Mucosa of stomach (tissue), 1 donor: ENCODE data around the gene AQP12A.

Source experiments
- H3K27me3 ChIP-seq: one replicate; pipeline ENCODE4 v1.7.0; 2013; ENCODE audit warnings: mild to moderate bottlenecking, low read length; ENCODE audit not compliant: control insufficient read depth, insufficient read depth
- H3K36me3 ChIP-seq: one replicate; pipeline ENCODE4 v1.7.0; 2013; ENCODE audit warnings: low read length; ENCODE audit not compliant: control insufficient read depth, insufficient read depth
- H3K4me1 ChIP-seq: one replicate; pipeline ENCODE4 v1.7.0; 2013; ENCODE audit warnings: mild to moderate bottlenecking, low read length; ENCODE audit not compliant: control insufficient read depth, insufficient read depth
- H3K4me3 ChIP-seq: one replicate; pipeline ENCODE4 v1.7.0; 2013; ENCODE audit warnings: low read length
- H3K9ac ChIP-seq: one replicate; pipeline ENCODE4 v1.7.0; 2013; ENCODE audit warnings: mild to moderate bottlenecking, low read length, moderate library complexity
- H3K9me3 ChIP-seq: one replicate; pipeline ENCODE4 v1.7.0; 2013; ENCODE audit warnings: mild to moderate bottlenecking, low read length, moderate library complexity; ENCODE audit not compliant: control insufficient read depth
- donor health status: Pancreatic carcinoma.

Gene AQP12A

DNA sequence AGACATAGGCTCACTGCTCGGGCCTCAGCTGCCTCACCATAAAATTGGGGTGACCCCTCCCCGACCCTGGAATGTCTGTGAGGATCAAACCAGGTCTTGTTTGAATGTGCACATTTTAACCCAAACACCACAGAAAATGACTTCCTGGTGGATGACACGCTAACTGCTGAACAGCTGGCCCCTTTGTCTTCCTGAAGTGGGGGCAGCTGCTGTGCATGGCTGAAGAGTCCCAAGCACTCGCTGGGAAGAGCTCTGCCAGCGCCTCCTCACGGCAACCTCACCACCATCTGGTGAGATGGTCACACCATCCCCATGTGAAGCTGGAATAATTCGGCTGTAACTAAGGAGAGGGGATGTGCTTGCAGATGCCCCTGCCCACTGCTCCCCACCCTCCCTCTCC is 34.0 kb downstream of the AQP12A start:
- Histone ChIP-seq H3K4me3 (no peak overlapping the region), H3K9me3 (no peaks in the 10 kb centered on the region), H3K9ac (no peak overlapping the region), H3K4me1 (no peaks in the 10 kb centered on the region), H3K36me3 (no peaks in the 10 kb centered on the region), H3K27me3 (peaks cover 2% of the 10 kb centered on the region)

DNA sequence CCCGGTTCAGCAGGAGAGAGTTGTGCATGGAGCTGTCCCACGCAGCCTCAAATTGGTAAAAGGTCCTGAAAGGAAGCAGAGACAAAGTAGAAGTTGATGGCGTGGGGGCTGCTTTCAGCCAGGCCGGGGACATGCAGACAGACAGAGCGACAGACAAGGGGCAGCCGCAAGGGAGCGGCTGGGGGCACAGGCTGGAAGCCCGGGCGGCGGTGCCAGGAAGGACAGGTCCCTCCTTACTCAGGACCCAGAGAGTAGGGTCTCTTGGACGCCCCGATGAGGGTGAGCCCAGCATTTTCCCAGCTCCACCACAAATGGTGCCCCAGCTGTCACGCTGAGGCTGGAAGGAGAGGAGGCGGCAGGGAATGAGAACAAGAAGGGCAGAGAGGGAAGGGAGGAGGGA is 35.2 kb downstream of the AQP12A start:
- Histone ChIP-seq H3K4me1 (no peaks in the 10 kb centered on the region), H3K36me3 (no peaks in the 10 kb centered on the region), H3K9me3 (no peaks in the 10 kb centered on the region), H3K9ac (no peak overlapping the region), H3K4me3 (no peak overlapping the region), H3K27me3 (peaks cover 4% of the 10 kb centered on the region)

DNA sequence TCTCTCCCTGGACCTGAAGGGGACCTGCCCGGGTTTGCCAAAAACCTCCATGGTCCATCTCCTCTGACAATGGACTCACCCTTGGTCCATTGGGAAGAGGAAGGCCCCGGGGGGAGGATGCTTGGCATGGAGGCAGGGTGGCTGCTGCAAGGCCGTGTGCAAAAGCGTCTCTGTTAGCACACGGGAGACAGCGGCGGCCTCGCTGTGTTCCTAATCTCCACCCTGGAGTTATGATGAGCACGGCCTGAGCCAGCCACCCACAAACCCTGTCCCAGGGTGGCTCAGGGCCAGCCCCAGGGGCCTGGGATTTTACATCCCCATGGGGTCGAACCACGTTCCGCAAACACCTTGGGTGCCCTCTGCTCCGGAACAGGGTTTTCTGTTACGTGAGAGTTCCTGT is 35.8 kb downstream of the AQP12A start:
- Histone ChIP-seq H3K36me3 (no peaks in the 10 kb centered on the region), H3K27me3 (peaks cover 4% of the 10 kb centered on the region), H3K4me1 (no peaks in the 10 kb centered on the region), H3K9me3 (no peaks in the 10 kb centered on the region), H3K4me3 (no peak overlapping the region), H3K9ac (no peak overlapping the region)

DNA sequence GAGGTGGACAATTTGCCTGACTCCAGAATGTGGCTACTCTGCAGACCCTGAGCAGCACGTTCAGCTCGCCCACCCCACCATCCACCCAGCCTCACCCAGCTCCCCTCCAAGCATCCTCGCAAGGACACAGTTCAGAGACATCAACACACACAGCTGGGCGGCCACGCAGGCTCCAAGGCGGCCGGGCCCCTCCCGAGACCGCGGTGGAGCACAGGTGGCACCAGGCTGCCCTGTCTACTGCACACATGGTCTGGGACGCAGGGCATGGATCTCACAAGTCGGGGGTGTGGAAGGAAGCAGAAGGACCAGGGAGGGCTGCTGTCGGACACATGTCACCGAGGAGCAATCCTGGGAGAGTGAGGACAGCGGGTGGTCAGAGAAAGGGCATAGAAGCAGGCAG is 36.2 kb downstream of the AQP12A start:
- Histone ChIP-seq H3K9me3 (no peaks in the 10 kb centered on the region), H3K27me3 (peaks cover 4% of the 10 kb centered on the region), H3K36me3 (no peaks in the 10 kb centered on the region), H3K4me3 (no peak overlapping the region), H3K4me1 (no peaks in the 10 kb centered on the region), H3K9ac (no peak overlapping the region)

DNA sequence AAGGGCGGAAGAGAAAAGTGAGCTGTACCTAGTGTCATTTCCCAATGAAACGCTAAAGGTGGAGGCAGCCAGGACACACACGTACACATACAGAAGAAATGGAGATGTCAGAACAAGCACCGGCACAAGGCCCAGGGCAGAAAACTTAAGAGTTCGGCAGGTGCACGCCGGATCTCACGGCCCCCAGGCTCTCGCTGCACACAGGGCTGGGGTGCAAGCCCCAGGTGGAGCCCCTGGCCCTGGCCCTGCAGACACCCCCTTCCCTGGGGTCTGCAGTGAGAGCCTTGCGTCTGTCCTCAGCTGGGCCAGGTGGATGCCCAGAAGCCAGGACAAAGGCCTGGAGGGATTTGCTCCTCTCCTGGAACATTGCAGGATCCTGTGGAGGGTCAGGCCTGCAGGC is 36.7 kb downstream of the AQP12A start:
- Histone ChIP-seq H3K9ac (no peak overlapping the region), H3K4me3 (no peak overlapping the region), H3K27me3 (peaks cover 4% of the 10 kb centered on the region), H3K4me1 (no peaks in the 10 kb centered on the region), H3K9me3 (no peaks in the 10 kb centered on the region), H3K36me3 (no peaks in the 10 kb centered on the region)

DNA sequence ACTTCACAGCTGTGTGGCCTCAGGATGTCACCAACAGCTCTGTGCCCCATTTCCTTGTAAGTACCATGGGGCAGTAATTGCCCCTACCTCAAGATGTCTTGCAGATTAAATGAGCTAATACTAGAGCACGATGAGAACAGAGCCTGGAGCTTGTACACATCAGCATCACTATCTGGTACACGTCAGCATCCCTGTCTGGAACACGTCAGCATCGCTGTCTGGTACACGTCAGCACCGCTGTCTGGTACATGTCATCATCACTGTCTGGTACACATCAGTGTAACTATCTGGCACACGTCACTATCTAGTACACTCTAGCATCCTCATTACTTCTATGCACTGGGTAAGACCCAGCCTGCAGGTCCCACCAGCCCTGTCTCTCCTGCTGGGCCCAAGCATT is 37.2 kb downstream of the AQP12A start:
- Histone ChIP-seq H3K9ac (no peak overlapping the region), H3K9me3 (no peaks in the 10 kb centered on the region), H3K4me1 (no peaks in the 10 kb centered on the region), H3K27me3 (peaks cover 4% of the 10 kb centered on the region), H3K36me3 (no peaks in the 10 kb centered on the region), H3K4me3 (no peak overlapping the region)

DNA sequence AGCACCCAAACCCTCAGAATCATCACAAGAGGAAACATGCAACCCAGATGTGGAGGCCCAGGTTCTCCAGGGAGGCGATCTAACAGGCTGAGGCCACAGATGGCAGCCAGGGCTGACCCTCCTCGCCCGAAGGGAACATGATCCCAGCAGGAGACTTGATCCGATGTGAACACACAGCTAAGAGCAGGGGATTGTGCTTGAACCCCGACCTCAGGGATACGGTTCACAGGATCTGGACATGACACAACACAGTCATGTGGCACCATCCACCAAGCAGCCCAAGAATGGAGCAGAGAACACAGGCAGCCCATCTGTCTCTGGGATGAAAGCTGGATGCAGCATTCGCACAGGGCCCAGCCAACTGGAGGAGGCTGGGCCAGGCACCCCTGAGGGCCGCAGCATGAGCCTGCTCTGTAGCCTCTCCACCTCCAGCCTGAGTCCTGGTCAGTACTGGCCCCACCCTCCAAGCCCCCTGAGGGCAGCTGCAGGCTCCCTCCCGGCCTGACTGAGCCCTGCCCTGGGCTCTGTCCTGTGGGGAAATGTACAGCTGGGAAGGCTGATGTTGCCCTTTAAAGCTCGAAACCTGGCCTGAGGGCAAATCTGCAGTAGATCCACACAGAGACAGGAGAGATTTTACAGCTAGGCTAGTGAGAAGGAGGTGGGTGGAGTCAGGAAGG is 39.0 kb downstream of the AQP12A start:
- peaks cover 4% of the 10 kb centered on the region for H3K27me3 ChIP-seq
- H3K9ac ChIP-seq = no peak overlapping the region

DNA sequence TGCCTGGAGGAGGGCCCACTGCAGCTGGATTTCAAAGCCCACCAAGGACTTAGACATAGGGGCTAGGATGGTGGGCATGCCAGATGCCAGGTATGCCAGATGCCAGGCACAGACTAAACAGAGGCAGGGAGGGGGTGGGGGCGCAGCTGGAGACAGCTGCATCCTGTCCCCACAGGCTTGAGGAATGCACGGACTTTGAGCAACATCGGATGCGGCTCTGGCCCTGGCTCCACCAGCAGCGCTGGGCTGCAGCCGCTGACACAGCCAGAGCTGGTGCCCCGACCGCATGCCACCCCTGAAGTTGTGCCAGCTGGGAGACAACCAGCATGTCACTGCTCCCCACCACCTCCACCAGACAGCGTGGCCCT is 39.5 kb downstream of the AQP12A start:
- Histone ChIP-seq H3K4me3 (no peak overlapping the region), H3K4me1 (no peaks in the 10 kb centered on the region), H3K36me3 (no peaks in the 10 kb centered on the region), H3K9me3 (no peaks in the 10 kb centered on the region), H3K27me3 (peaks cover 4% of the 10 kb centered on the region), H3K9ac (no peak overlapping the region)

More for the DNA sequence above, 39.0 kb downstream of the AQP12A start:
- Histone ChIP-seq H3K4me1 (no peaks in the 10 kb centered on the region), H3K4me3 (no peak overlapping the region), H3K9me3 (no peaks in the 10 kb centered on the region), H3K36me3 (no peaks in the 10 kb centered on the region)

DNA sequence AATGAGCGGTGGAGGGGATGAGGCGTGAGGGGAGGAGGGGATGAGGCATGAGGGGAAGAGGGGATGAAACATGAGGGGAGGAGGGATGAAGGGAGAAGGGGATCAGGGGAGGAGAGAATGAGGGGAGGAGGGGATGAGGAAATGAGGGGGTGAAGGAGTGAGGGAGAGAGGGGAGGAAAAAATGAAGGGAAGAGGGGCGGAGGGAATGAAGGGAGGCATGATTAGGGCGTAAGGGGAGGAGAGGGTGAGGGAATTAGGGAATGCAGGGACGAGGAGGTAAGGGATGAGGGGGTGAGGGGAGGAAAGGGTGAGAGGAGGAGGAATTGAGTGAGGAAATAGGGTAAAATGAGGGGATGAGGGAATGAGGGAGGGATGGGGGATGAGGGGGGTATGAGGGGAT is 40.5 kb downstream of the AQP12A start:
- Histone ChIP-seq H3K4me3 (no peak overlapping the region), H3K27me3 (peaks cover 4% of the 10 kb centered on the region), H3K4me1 (no peaks in the 10 kb centered on the region), H3K36me3 (no peaks in the 10 kb centered on the region), H3K9me3 (no peaks in the 10 kb centered on the region), H3K9ac (no peak overlapping the region)

DNA sequence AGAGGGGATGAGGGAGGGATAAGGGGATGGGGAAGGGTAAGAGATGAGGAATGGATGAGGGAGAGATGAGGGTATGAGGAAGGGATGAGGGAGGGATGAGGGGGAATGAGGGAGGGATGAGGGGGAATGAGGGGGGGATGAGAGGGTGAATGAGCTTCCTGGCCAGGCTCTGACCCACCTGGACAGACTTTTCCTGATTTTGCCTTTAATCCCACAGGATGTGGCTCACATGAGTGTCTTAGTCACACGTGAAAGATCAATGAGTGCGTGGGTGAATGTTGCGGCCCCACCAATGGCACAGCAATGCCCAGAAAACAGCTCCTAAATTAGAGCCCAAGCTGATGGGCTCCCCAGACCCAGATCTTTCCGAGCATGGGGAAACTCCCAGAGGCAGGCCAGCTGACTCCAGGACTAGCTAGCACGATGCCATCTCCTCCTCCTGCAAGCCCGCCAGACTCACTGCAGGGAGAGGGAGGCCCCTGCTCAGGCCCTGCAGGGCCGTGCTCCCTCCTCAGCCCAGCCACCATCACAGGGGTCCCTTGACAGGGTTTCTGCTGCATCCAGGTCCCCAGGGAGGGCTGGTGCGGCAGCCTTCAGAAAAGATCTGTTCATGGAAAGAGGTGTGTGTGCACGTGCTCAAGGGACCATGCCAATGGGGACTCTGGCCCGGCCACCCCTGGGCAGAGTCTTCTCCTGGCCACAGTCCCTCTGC is 41.4 kb downstream of the AQP12A start:
- peaks cover 4% of the 10 kb centered on the region for H3K27me3 ChIP-seq
- H3K9ac ChIP-seq = no peak overlapping the region
- no peaks in the 10 kb centered on the region for H3K9me3 ChIP-seq
- no peaks in the 10 kb centered on the region for H3K36me3 ChIP-seq
- H3K4me3 ChIP-seq = no peak overlapping the region
- no peaks in the 10 kb centered on the region for H3K4me1 ChIP-seq

DNA sequence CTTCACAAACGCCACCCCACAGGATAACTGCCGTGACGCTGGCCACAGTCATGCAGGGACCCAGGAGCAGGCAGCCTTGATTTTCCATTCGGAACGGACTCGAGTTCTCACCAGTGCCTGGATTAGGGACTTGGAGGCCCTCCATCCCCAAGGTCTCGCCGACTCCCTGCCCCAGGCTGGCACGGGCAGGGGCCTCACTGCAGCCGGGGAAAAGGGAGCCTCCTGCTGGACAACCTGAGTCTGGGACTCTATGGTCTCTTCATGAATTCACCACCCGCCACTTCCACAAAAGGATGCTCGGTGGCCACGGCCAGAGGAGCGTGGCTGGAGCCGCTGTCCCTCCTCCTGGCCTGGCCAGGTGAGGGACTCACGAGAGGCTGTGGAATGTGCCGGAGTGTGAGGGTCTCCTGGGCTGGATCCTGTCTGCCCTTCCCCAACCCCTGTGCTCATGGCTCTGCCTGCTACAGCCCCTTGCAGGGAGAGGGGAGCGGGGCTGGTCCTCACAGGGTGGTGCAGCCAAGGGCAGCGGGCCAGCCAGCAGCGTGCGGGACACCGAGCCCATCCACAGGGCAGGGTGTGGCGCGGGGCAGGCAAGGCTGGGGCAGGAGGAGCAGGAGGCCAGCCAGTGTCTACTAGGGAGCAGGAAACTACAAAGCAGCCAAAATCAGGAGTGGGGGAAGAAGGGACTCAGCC is 42.3 kb downstream of the AQP12A start:
- no peak overlapping the region for H3K4me3 ChIP-seq
- H3K9ac ChIP-seq = no peak overlapping the region
- H3K9me3 ChIP-seq = no peaks in the 10 kb centered on the region
- H3K36me3 ChIP-seq = no peaks in the 10 kb centered on the region
- peaks cover 4% of the 10 kb centered on the region for H3K27me3 ChIP-seq
- no peaks in the 10 kb centered on the region for H3K4me1 ChIP-seq

DNA sequence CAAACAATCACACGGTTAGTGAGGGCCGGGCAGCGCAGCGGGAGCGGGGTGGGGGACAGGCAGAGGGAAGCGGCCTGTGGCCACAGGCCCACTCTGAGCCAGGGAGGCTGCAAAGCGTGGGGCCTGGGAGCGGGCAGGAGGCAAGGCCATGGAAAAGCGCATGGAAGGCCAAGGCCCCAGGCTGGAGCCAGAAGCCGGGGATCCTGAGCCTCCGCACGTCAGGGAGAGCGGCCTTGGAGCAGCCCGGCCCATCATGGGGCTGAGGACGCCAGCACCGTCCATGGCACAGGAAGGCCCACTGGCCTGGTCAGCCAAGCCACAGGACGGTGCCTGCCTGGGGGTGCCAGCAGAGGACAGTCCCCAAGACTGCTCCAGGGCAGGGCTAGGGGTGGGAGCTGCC is 43.1 kb downstream of the AQP12A start:
- H3K27me3 ChIP-seq = peaks cover 4% of the 10 kb centered on the region
- no peak overlapping the region for H3K9ac ChIP-seq
- H3K9me3 ChIP-seq = no peaks in the 10 kb centered on the region
- no peak overlapping the region for H3K4me3 ChIP-seq
- H3K36me3 ChIP-seq = no peaks in the 10 kb centered on the region
- no peaks in the 10 kb centered on the region for H3K4me1 ChIP-seq
